SKM-1 (cell line): ENCODE measurements around the gene C11orf91.

Experiments used
- DNase-seq: peaks from one replicate; lab custom pipeline; 2025; ENCODE audit not compliant: unreplicated experiment; lab: John Stamatoyannopoulos, UW

Gene C11orf91

DNA sequence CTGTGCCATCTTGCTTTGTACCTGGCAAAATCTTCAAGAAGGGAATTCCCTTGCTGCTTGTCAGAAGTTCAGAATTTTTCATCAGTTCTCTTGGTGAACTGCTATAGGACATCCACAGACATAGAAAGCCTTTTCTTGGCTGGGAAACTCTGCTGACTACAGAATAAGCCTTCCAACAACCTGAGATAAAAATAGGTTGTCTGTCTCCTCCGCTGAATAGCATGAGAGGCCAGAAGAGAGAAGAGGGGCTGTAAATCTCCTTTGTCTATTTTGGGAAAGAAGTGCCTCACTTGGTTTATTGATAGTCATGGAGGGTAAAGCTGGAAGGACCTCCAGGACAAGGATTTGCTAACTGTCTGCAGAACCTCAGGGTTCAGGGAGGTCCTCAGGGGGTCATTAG lies 48.2 kb downstream of the C11orf91 start:
- DNase-seq = no peak

DNA sequence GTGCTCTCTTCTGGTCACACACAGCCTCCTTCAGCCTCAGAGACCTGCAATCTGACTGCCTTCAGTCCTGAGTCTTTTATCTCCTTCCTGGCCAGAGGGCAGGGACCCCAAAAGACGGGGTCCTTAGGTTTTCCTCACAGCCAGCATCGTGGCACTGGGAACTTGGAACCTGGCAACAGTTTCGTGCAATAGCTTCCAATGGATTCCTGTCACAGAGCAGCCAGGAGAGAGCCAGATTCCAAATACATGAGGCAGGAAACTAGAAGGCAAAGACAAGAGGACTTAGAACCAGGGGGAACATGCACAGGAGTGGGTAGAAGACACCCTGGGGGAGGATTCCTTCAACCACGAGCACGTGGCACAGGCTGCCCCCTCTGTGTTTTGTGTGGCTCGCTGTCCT lies 48.6 kb downstream of the C11orf91 start:
- DNase-seq = no peak

GRCh38 chr11:33651555-33651954 lies 49.1 kb downstream of the C11orf91 start:
- no peak for DNase-seq

- DNase-seq = no peak
Observed at GRCh38 chr11:33649944-33650343, 50.7 kb downstream of the C11orf91 start.
